Measurements from ENCODE around the gene POLA2. TPM values are rescaled to one million over a fixed set of nuclear protein-coding genes. Genes with fewer than 3 reads are reported as not detected.

POLA2 gene
- polyA plus RNA-seq, 3 donors, result 4.0 to 8.3 (median 5.2) TPM

DNA sequence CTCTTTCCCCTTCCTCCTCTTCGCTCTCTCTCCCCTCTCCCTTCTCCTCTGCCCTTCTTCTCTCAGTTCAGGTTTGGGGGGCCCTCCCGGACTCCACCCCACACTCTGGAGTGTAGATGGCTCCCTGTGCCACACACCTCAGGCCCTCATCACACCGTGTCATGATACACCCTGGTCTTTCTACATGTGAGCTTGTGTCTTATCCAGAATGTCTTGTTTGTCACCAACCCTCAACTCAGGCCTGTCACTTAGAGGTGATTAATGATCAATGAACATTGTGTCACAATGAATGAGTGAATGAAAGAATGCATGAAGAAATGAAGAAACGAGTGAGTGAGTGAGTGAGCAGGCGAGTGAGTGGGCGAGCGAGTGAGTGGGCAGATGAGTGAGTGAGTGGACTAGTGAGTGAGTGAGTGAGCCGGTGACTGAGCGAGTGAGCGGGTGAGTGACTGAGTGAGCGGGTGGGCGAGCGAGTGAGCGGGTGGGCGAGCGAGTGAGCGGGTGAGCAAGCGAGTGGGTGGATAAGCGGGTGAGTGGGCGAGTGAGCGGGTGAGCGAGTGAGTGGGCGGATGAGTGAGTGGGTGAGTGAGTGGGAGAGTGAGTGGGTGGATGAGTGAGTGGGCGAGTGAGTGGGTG is 46.2 kb upstream of the POLA2 start:
- DNase-seq, result peak in 1 of 3 donors; percentile 5
- Histone ChIP-seq H3K79me2 (ENCODE audit: insufficient read depth, low read length) (no peaks in the 10 kb centered on the region), H3K4me1 (ENCODE audit: control insufficient read depth in 1 of 2, insufficient read depth in 2 of 2, low read length in 2 of 2) (peaks cover 18 to 27% of the 10 kb centered on the region in 2 donors), H4K20me1 (ENCODE audit: insufficient read depth, low read length) (no peaks in the 10 kb centered on the region), H3K27me3 (ENCODE audit: control insufficient read depth in 2 of 2, insufficient read depth in 2 of 2, low read length in 2 of 2) (no peaks in the 10 kb centered on the region), H3K4me2 (replicated peaks; ENCODE audit: extremely low read depth, low read length, poor library complexity, severe bottlenecking) (no peak overlapping the region), H3K9me3 (replicated peaks in 1 of 2; ENCODE audit: control insufficient read depth in 1 of 2, insufficient read depth in 1 of 2, low read length in 2 of 2) (no peaks in the 10 kb centered on the region), H3K9ac (ENCODE audit: insufficient read depth, low read length, poor library complexity, severe bottlenecking) (no peak overlapping the region), H3K36me3 (replicated peaks in 1 of 2; ENCODE audit: control insufficient read depth in 1 of 2, insufficient read depth in 2 of 2, low read length in 2 of 2) (peaks cover 12 to 18% of the 10 kb centered on the region in 2 donors), H3K27ac (ENCODE audit: low read depth in 1 of 2, low read length in 2 of 2) (no peak overlapping the region), H3K4me3 (replicated peaks in 1 of 3; ENCODE audit: low read depth in 2 of 3, low read length in 3 of 3) (no peak overlapping the region), H2AFZ (ENCODE audit: insufficient read depth, low read depth, low read length, poor library complexity, severe bottlenecking) (no peak overlapping the region)
- Mint-ChIP-seq H3K4me1 (peaks cover 40% of the 10 kb centered on the region), H3K27ac (peak overlapping the region in 1 of 7 donors; percentile 49), H3K27me3 (ENCODE audit: low read depth in 3 of 3) (peaks cover 0 to 6% (median 5%) of the 10 kb centered on the region in 3 donors), H3K9me3 (peaks cover 0 to 3% (median 0%) of the 10 kb centered on the region in 7 donors), H3K36me3 (peaks cover 13 to 16% of the 10 kb centered on the region in 2 donors), H3K4me3 (no peak overlapping the region)
- TF ChIP-seq, protein P1, sequence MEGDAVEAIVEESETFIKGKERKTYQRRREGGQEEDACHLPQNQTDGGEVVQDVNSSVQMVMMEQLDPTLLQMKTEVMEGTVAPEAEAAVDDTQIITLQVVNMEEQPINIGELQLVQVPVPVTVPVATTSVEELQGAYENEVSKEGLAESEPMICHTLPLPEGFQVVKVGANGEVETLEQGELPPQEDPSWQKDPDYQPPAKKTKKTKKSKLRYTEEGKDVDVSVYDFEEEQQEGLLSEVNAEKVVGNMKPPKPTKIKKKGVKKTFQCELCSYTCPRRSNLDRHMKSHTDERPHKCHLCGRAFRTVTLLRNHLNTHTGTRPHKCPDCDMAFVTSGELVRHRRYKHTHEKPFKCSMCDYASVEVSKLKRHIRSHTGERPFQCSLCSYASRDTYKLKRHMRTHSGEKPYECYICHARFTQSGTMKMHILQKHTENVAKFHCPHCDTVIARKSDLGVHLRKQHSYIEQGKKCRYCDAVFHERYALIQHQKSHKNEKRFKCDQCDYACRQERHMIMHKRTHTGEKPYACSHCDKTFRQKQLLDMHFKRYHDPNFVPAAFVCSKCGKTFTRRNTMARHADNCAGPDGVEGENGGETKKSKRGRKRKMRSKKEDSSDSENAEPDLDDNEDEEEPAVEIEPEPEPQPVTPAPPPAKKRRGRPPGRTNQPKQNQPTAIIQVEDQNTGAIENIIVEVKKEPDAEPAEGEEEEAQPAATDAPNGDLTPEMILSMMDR (IDR thresholded peaks at IDR 0.05), result no peak
- intact Hi-C loops (cut with micrococcal nuclease), result no loop called here
- 94% methylated on average over 22 of the region's 24 CpGs for WGBS (ENCODE audit: insufficient coverage)

DNA sequence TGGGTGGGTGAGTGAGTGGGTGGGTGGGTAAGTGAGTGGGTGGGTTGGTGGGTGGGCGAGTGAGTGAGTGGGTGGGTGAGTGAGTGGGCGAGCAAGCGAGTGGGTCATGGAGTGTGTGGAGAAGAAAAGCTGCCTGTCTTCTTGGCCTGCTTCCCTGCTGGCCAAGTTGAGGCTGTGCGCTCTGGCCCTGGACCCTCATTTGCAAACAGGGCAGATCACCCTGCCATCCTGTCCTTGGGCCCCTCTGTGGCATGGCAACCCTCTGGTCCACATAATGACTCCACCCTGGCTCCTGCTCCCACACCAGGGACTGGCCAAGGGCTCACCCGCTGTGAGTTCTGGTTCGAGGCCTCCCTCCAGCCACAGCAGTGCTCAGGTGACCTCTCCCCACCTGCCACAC is 44.9 kb upstream of the POLA2 start:
- Histone ChIP-seq H3K36me3 (replicated peaks in 1 of 2; ENCODE audit: control insufficient read depth in 1 of 2, insufficient read depth in 2 of 2, low read length in 2 of 2) (peaks cover 0 to 5% of the 10 kb centered on the region in 2 donors), H3K27me3 (ENCODE audit: control insufficient read depth in 2 of 2, insufficient read depth in 2 of 2, low read length in 2 of 2) (no peaks in the 10 kb centered on the region), H3K4me3 (replicated peaks in 1 of 3; ENCODE audit: low read depth in 2 of 3, low read length in 3 of 3) (no peak overlapping the region), H3K27ac (ENCODE audit: low read depth in 1 of 2, low read length in 2 of 2) (no peak overlapping the region), H3K9ac (ENCODE audit: insufficient read depth, low read length, poor library complexity, severe bottlenecking) (no peak overlapping the region), H3K9me3 (replicated peaks in 1 of 2; ENCODE audit: control insufficient read depth in 1 of 2, insufficient read depth in 1 of 2, low read length in 2 of 2) (no peaks in the 10 kb centered on the region), H3K79me2 (ENCODE audit: insufficient read depth, low read length) (no peaks in the 10 kb centered on the region), H4K20me1 (ENCODE audit: insufficient read depth, low read length) (no peaks in the 10 kb centered on the region), H3K4me1 (ENCODE audit: control insufficient read depth in 1 of 2, insufficient read depth in 2 of 2, low read length in 2 of 2) (peaks cover 24 to 35% of the 10 kb centered on the region in 2 donors), H3K4me2 (replicated peaks; ENCODE audit: extremely low read depth, low read length, poor library complexity, severe bottlenecking) (no peak overlapping the region), H2AFZ (ENCODE audit: insufficient read depth, low read depth, low read length, poor library complexity, severe bottlenecking) (no peak overlapping the region)
- no peak for DNase-seq
- H3K9me3 Mint-ChIP-seq, result no peaks in the 10 kb centered on the region
- 98% methylated on average over 5 of the region's 6 CpGs for WGBS (ENCODE audit: insufficient coverage)
- intact Hi-C loops (cut with micrococcal nuclease), result no loop called here
- H3K4me3 Mint-ChIP-seq, result no peak overlapping the region
- peaks cover 40% of the 10 kb centered on the region for H3K4me1 Mint-ChIP-seq
- peaks cover 0 to 6% (median 5%) of the 10 kb centered on the region in 3 donors for H3K27me3 Mint-ChIP-seq (ENCODE audit: low read depth in 3 of 3)
- no peak overlapping the region for H3K27ac Mint-ChIP-seq
- H3K36me3 Mint-ChIP-seq, result peaks cover 3 to 4% of the 10 kb centered on the region in 2 donors
- TF ChIP-seq, protein P1 (IDR thresholded peaks at IDR 0.05), result no peak
